HEK293T (cell line): Measurements from ENCODE around the gene RPS28.

ENCODE experiments used
- ARNT ChIP-seq: fragments of 450-650 bp; IDR thresholded peaks from 2 replicates; pipeline ENCODE4 v1.6.1; 2017; ENCODE audit warnings: mild to moderate bottlenecking
- HDGF ChIP-seq: fragments of 450-650 bp; IDR thresholded peaks from 2 replicates; pipeline ENCODE4 v1.6.1; 2017; ENCODE audit warnings: antibody characterized with exemption, borderline replicate concordance
- NFRKB ChIP-seq: fragments of 450-650 bp; IDR thresholded peaks from 2 replicates; pipeline ENCODE4 v1.6.1; 2016; ENCODE audit warnings: mild to moderate bottlenecking, moderate library complexity
- SP1 ChIP-seq: fragments of 450-650 bp; IDR thresholded peaks from 2 replicates; pipeline ENCODE4 v1.6.1; 2017
- SUZ12 ChIP-seq: fragments of 450-650 bp; IDR thresholded peaks from 2 replicates; pipeline ENCODE4 v1.6.1; 2016; ENCODE audit warnings: mild to moderate bottlenecking
- TARDBP ChIP-seq: fragments of 450-650 bp; IDR thresholded peaks from 2 replicates; pipeline ENCODE4 v1.6.1; 2016
- ZNF384 ChIP-seq: fragments of 450-650 bp; IDR thresholded peaks from 2 replicates; pipeline ENCODE4 v1.6.1; 2016
- TF ChIP-seq, protein P1 (sequence below): fragments of 450-650 bp; IDR thresholded peaks from 2 replicates; pipeline ENCODE4 v1.6.1; 2016

DNA sequence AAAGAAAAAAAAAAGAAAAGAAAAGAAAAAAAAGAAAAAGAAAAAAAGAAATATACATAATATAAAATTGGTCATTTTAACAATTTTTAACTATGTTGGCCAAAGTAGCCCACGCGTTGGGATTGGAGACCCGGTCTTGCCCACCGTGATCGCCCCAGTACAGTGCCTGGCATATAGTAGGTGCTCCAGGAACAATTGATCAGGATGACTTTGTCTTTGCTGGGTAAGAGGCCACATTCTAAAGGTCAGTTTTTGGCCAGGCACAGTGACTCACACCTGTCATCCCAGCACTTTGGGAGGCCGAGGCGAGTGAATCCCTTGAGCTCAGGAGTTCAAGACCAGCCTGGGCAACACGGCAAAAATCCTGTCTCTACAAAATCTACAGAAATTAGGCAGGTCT is 38.9 kb downstream of the RPS28 start:
- TF ChIP-seq SP1 (no peak), HDGF (no peak), ARNT (no peak), SUZ12 (no peak), TARDBP (no peak), ZNF384 (no peak), NFRKB (no peak)
- TF ChIP-seq, protein P1, sequence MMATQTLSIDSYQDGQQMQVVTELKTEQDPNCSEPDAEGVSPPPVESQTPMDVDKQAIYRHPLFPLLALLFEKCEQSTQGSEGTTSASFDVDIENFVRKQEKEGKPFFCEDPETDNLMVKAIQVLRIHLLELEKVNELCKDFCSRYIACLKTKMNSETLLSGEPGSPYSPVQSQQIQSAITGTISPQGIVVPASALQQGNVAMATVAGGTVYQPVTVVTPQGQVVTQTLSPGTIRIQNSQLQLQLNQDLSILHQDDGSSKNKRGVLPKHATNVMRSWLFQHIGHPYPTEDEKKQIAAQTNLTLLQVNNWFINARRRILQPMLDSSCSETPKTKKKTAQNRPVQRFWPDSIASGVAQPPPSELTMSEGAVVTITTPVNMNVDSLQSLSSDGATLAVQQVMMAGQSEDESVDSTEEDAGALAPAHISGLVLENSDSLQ, result no peak
